Breast epithelium (tissue), 3 donors: ENCODE results near the gene CPHXL2.

Experiments used
- CTCF ChIP-seq, 3 donors: fragments of 450-650 bp; IDR thresholded peaks; one replicate each; pipeline ENCODE4 v1.5.1; 2016 to 2017; ENCODE audit warnings: antibody characterized with exemption in 3 of 3, mild to moderate bottlenecking in 3 of 3, moderate library complexity in 3 of 3
- POLR2A ChIP-seq: fragments of 450-650 bp; IDR thresholded peaks from one replicate; pipeline ENCODE4 v1.6.1; 2016; ENCODE audit warnings: antibody characterized with exemption, mild to moderate bottlenecking, moderate library complexity

GRCh38 chr16:75679366-75679765 is 2.6 kb upstream of the CPHXL2 start:
- no peak for TF ChIP-seq CTCF (IDR thresholded peaks at IDR 0.05)
- no peak for TF ChIP-seq POLR2A
